ENCODE results near the gene SERPINA5.
"Not testable (repeated sequence)": the region's sequence is repeated elsewhere in the genome, so short reads cannot be mapped to it uniquely, and the experiment has no call there.

The SERPINA5 gene

GRCh38 chr14:94621358-94622134, 40.3 kb downstream of the SERPINA5 start:
- no peak for DNase-seq

- DNase-seq = no peak
Observed at GRCh38 chr14:94622653-94623421, 41.6 kb downstream of the SERPINA5 start.

GRCh38 chr14:94623422-94623809, 42.2 kb downstream of the SERPINA5 start:
- no peak for DNase-seq

- no peak for DNase-seq
Observed at GRCh38 chr14:94623856-94624499, 42.8 kb downstream of the SERPINA5 start.

GRCh38 chr14:94624537-94625352, 43.5 kb downstream of the SERPINA5 start:
- no peak for DNase-seq

GRCh38 chr14:94625353-94625635, 44.1 kb downstream of the SERPINA5 start:
- DNase-seq = no peak

- no peak for DNase-seq
Observed at GRCh38 chr14:94628578-94628977, 47.4 kb downstream of the SERPINA5 start.

- DNase-seq = no peak
Observed at GRCh38 chr14:94630396-94630795, 49.2 kb downstream of the SERPINA5 start.

GRCh38 chr14:94631050-94631449, 49.8 kb downstream of the SERPINA5 start:
- DNase-seq = no peak

- DNase-seq = no peak
Observed at GRCh38 chr14:94631536-94632304, 50.5 kb downstream of the SERPINA5 start.

GRCh38 chr14:94632305-94632590, 51.0 kb downstream of the SERPINA5 start:
- DNase-seq = no peak

- no peak for DNase-seq
Observed at GRCh38 chr14:94633121-94633520, 51.9 kb downstream of the SERPINA5 start.

- DNase-seq = no peak
Observed at GRCh38 chr14:94635154-94635553, 53.9 kb downstream of the SERPINA5 start.

- no peak for DNase-seq
Observed at GRCh38 chr14:94636744-94637412, 55.7 kb downstream of the SERPINA5 start.

- not testable (repeated sequence) for DNase-seq
Observed at GRCh38 chr14:94637814-94638213, 56.6 kb downstream of the SERPINA5 start.

- peak in 1 of 56 donors; percentile 5 for DNase-seq
Observed at GRCh38 chr14:94638339-94638738, 57.1 kb downstream of the SERPINA5 start.

- no peak for DNase-seq
Observed at GRCh38 chr14:94638961-94639817, 58.0 kb downstream of the SERPINA5 start.

- DNase-seq = no peak
Observed at GRCh38 chr14:94640721-94641631, 59.8 kb downstream of the SERPINA5 start.

- no peak for DNase-seq
Observed at GRCh38 chr14:94641632-94641955, 60.4 kb downstream of the SERPINA5 start.

All from nucleus accumbens (tissue), 56 donors.